ENCODE results near the gene SPNS3. TPM values are rescaled to one million over a fixed set of nuclear protein-coding genes. Genes with fewer than 3 reads are reported as not detected.

SPNS3 gene
- total and polyA plus RNA-seq, 8 donors = 0.37 to 0.92 (median 0.54) TPM; not detected in 4

DNA sequence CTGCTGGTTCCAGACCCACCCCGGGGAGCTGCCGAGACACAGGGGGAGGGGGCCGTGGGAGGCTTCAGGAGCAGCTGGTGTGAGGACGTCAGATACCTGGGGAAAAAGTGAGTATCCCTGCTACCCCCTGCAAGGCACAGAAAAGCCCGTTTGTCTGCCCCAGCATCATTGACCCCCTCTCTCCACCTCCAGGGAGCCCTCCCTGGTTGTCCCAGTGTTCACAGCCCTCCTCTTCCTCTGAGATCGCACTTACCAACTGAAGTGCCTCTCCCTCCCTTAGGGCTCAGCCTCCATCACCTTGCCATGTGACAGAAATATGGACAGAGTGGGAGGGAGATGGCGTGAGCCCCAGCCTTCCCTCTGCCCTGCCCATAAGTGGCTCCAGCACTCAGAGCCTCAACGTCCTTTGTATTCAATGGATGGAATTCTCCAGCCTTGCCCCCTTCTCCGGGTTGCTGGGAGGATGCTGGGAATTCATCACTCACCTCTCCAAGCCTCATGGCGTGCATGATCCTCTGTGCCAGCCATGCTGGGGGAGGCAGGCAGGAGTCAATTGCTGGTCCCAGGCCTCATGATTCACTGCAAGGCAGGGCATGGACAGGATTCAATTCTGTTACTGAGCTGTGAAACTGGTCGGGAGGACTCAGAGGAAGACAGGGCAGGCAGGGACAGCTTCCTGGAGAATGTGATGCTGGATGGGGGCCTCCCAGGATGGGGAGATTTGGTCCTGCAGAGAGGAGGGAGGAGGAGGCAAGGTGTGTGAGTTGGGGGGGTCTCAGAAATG lies 14.6 kb downstream of the SPNS3 start:
- TF ChIP-seq EP300 (IDR thresholded peaks at IDR 0.05) (no peak), POLR2A (IDR thresholded peaks at IDR 0.05) (no peak), POLR2AphosphoS5 (IDR thresholded peaks at IDR 0.05) (no peak)
- TF ChIP-seq, protein P1, sequence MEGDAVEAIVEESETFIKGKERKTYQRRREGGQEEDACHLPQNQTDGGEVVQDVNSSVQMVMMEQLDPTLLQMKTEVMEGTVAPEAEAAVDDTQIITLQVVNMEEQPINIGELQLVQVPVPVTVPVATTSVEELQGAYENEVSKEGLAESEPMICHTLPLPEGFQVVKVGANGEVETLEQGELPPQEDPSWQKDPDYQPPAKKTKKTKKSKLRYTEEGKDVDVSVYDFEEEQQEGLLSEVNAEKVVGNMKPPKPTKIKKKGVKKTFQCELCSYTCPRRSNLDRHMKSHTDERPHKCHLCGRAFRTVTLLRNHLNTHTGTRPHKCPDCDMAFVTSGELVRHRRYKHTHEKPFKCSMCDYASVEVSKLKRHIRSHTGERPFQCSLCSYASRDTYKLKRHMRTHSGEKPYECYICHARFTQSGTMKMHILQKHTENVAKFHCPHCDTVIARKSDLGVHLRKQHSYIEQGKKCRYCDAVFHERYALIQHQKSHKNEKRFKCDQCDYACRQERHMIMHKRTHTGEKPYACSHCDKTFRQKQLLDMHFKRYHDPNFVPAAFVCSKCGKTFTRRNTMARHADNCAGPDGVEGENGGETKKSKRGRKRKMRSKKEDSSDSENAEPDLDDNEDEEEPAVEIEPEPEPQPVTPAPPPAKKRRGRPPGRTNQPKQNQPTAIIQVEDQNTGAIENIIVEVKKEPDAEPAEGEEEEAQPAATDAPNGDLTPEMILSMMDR (IDR thresholded peaks at IDR 0.05) = no peak
- 71 to 79% (median 75%) methylated on average over 10 to 11 of the region's 11 CpGs for WGBS, 5 donors
- intact Hi-C loops (cut with DNase I; ENCODE audit: low total_unique reads) = no loop called here
- Histone ChIP-seq H3K36me3 (no peaks in the 10 kb centered on the region), H3K27me3 (no peaks in the 10 kb centered on the region), H3K4me3 (no peak overlapping the region), H3K27ac (no peak overlapping the region), H3K4me1 (peaks cover 5 to 30% (median 21%) of the 10 kb centered on the region in 4 donors), H3K9me3 (no peaks in the 10 kb centered on the region)
- no peak for DNase-seq

DNA sequence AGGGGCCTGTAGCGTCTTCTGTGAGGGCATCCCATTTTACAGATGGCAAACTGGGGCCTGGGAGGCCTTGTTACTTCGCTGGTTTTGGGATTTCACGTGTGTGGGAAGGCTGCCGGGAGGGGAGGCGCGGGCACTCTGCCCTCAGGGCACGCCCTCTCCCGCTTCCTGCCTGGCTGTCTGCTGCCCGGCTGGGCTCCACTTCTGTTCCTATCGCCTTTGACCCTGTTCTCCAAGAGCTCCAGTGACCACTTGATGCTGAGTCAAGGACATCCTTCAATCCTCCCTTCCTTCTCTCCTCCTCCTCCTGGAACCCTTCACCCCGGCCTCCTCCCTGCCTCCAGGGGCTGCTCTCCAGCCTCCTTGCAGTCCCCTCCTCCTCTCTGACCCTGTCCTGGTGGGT lies 16.0 kb downstream of the SPNS3 start:
- intact Hi-C loops (cut with DNase I; ENCODE audit: low total_unique reads) = no loop called here
- Histone ChIP-seq H3K4me3 (no peak overlapping the region), H3K9me3 (no peaks in the 10 kb centered on the region), H3K36me3 (no peaks in the 10 kb centered on the region), H3K27ac (no peak overlapping the region), H3K4me1 (peaks cover 4 to 21% (median 14%) of the 10 kb centered on the region in 4 donors), H3K27me3 (no peaks in the 10 kb centered on the region)
- TF ChIP-seq POLR2A (IDR thresholded peaks at IDR 0.05) = no peak
- TF ChIP-seq EP300 (IDR thresholded peaks at IDR 0.05) = no peak
- TF ChIP-seq, protein P1 (IDR thresholded peaks at IDR 0.05) = no peak
- no peak for TF ChIP-seq POLR2AphosphoS5 (IDR thresholded peaks at IDR 0.05)
- DNase-seq = peak; percentile 16 to 44
- 31 to 46% (median 40%) methylated on average over 11 of the region's 11 CpGs for WGBS, 5 donors

DNA sequence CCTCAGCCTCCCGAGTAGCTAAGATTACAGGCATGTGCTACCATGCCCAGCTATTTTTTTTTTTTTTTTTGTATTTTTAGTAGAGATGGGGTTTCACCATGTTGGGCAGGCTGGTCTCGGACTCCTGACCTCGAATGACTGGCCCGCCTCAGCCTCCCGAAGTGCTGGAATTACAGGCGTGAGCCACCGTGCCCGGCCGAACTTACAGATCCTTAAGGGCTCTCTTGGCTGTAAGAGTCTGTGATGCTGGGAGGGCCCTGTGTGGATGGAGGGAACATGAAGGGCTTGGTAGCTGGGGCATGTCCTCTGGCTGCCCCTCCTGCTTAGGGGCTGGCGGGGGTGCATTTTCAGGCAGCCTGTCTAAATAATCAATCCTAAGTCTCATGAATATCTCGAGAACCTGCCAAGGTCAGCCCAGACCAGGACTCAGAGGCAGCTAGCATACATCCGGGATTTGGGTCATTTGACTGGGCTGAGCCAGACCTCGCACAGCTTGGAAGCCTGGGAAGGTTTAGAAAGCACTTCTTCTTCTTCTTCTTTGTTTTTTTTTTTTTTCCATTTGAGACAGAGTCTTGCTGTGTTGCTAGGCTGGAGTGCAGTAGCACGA lies 17.1 kb downstream of the SPNS3 start:
- Histone ChIP-seq H3K4me3 (no peak overlapping the region), H3K9me3 (no peaks in the 10 kb centered on the region), H3K36me3 (no peaks in the 10 kb centered on the region), H3K27ac (no peak overlapping the region), H3K4me1 (peaks cover 0 to 17% (median 7%) of the 10 kb centered on the region in 4 donors), H3K27me3 (no peaks in the 10 kb centered on the region)
- intact Hi-C loops (cut with DNase I; ENCODE audit: low total_unique reads) = no loop called here
- TF ChIP-seq POLR2A (IDR thresholded peaks at IDR 0.05) (no peak), EP300 (IDR thresholded peaks at IDR 0.05) (no peak), POLR2AphosphoS5 (IDR thresholded peaks at IDR 0.05) (no peak)
- TF ChIP-seq, protein P1 (IDR thresholded peaks at IDR 0.05) = no peak
- no peak for DNase-seq
- WGBS, 5 donors = 82 to 94% (median 85%) methylated on average over 10 to 14 of the region's 14 CpGs

DNA sequence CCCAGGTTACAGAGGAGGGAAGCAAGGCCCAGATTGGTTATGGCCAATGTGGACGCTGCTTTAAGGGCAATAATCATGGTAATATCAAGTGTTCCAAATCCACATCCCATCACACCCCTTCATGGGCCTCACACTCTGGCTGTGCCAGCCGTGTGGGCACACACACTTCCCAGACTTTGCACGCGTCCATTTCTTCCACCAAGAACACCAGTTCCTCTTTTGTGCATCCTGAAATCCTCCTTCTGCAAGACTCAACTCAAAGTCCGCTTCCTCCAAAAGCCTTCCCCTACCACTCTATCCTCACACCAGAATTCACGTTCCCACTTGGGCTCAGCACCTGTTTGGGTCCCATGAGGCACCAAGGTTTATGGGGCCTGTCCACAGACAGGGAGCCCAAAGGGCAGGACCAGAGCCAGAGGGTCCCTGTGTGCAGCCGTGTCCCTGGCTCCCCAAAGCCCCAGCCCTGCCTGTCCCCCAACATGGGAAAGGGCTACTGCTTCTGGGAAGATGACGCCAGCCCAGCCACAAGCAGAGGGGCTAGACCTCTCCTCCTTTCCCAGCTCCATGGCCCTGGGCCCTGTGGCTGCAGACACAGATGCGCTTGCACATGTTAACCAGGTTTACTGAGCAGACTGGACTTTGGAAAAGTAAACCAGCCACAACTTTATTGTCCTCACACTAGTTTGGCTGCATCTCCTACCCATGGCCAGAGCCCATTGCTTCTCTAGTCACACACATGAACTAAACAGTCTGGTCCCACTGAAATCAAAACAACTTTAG lies 20.3 kb downstream of the SPNS3 start:
- intact Hi-C loops (cut with DNase I; ENCODE audit: low total_unique reads) = no loop called here
- Histone ChIP-seq H3K9me3 (no peaks in the 10 kb centered on the region), H3K4me1 (peaks cover 0 to 17% (median 7%) of the 10 kb centered on the region in 4 donors), H3K27ac (no peak overlapping the region), H3K4me3 (no peak overlapping the region), H3K27me3 (no peaks in the 10 kb centered on the region), H3K36me3 (no peaks in the 10 kb centered on the region)
- no peak for DNase-seq
- TF ChIP-seq POLR2A (IDR thresholded peaks at IDR 0.05) (no peak), POLR2AphosphoS5 (IDR thresholded peaks at IDR 0.05) (no peak), EP300 (IDR thresholded peaks at IDR 0.05) (no peak)
- TF ChIP-seq, protein P1 (IDR thresholded peaks at IDR 0.05) = no peak
- WGBS, 5 donors = 77 to 87% (median 85%) methylated on average over 8 to 9 of the region's 9 CpGs
